ENCODE measurements around the gene BBLN.
"Not testable (repeated sequence)": the region's sequence is repeated elsewhere in the genome, so short reads cannot be mapped to it uniquely, and the experiment has no call there.

The BBLN gene

DNA sequence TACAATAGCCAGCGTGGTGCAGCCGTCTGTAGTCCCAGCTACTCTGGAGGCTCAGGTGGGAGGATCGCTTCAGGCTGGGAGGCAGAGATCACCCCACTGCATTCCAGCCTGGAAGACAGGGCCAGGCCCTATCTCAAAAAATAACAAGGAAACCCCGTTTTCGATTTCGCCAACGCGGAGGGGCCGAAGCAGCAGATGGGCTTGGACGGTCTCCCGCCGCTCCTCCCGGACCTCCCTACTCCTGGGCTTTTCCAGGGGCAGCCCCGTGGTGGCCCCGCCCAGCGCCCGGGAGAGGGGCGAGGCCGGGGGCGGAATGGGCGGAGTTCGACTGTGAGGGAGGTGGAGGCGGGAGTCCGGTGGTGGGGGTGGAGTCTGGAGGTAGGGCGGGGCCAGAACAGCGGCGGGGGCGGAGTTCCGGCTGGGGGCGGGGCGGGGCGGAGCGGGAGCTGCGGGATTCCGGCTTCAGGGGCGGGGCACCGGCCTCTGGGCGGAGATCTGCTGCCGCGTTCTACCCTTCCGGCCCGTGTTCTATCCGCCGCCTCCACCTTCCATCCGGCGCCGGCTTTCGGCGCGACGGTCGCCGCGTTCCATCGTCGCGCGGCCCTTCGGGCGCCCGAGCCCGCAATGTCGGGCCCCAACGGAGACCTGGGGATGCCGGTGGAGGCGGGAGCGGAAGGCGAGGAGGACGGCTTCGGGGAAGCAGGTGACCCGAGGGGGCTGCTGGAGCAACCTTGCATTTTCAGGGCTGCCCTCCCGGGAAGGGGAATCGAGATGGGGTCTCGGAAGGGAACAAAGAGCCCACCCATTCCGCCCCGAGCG is at the start of gene BBLN:
Gene BBLN, plus strand, starts transcription at position 482 of the 819 bp plus-strand sequence. Its CDS starts 143 bp downstream, at position 625.
- peak; percentile 81 for DNase-seq (ENCODE audit: extremely low read depth, low read depth)
- TF ChIP-seq, protein P1, sequence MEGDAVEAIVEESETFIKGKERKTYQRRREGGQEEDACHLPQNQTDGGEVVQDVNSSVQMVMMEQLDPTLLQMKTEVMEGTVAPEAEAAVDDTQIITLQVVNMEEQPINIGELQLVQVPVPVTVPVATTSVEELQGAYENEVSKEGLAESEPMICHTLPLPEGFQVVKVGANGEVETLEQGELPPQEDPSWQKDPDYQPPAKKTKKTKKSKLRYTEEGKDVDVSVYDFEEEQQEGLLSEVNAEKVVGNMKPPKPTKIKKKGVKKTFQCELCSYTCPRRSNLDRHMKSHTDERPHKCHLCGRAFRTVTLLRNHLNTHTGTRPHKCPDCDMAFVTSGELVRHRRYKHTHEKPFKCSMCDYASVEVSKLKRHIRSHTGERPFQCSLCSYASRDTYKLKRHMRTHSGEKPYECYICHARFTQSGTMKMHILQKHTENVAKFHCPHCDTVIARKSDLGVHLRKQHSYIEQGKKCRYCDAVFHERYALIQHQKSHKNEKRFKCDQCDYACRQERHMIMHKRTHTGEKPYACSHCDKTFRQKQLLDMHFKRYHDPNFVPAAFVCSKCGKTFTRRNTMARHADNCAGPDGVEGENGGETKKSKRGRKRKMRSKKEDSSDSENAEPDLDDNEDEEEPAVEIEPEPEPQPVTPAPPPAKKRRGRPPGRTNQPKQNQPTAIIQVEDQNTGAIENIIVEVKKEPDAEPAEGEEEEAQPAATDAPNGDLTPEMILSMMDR (IDR thresholded peaks at IDR 0.05; ENCODE audit: low read depth, low read length): no peak

- DNase-seq (ENCODE audit: extremely low read depth, low read depth): not testable (repeated sequence)
These were observed 48.3 kb upstream of the BBLN start for GRCh38 chr9:128111726-128112125.

GRCh38 chr9:128113526-128114325 is 46.3 kb upstream of the BBLN start:
- TF ChIP-seq, protein P1 (IDR thresholded peaks at IDR 0.05; ENCODE audit: low read depth, low read length): no peak
- no peak for DNase-seq (ENCODE audit: extremely low read depth, low read depth)

DNA sequence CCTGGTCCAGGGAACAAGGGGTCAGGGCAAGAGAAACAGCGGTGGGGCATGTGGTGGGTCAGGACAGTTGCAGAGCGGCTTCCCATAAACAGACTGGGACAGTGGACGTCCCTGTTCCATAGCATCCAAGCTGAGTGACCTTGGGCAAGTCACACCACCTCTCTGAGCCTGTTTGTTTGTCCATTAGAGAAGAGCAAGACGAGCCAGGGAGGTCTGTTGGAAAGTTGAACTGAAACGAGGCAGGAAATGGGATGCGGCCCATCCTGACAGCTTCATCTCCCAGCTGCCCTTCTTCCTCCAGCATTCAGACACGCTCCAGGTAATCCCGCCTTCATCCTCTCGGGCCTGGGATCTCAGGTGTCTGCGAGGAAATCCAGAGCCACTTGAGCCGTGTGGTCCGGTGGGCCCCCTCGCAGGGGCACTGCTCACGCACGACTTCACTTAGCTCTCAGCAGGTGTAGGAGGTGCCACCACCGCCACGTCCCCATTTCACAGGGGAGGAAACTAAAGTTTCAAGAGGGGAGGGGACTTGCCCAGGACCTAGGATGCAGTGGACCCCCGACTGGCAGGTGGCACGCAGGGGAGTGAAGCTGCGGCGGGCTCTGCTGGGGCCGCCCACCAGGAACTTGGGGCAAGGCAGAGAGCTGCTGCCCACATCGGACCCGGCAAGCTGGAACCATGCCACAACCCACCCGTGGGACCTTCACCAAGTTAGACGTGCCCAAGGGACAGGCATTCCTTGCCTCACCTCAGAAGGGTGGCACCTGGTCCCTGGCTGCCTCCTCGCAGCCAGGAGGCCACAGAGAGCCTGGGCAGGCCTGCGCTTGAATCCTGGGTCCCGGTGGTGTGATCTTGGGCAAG is 45.5 kb upstream of the BBLN start:
- TF ChIP-seq, protein P1 (IDR thresholded peaks at IDR 0.05; ENCODE audit: low read depth, low read length): no peak
- no peak for DNase-seq (ENCODE audit: extremely low read depth, low read depth)

GRCh38 chr9:128115187-128116103 is 44.6 kb upstream of the BBLN start:
- TF ChIP-seq, protein P1 (IDR thresholded peaks at IDR 0.05; ENCODE audit: low read depth, low read length): no peak
- no peak for DNase-seq (ENCODE audit: extremely low read depth, low read depth)

DNA sequence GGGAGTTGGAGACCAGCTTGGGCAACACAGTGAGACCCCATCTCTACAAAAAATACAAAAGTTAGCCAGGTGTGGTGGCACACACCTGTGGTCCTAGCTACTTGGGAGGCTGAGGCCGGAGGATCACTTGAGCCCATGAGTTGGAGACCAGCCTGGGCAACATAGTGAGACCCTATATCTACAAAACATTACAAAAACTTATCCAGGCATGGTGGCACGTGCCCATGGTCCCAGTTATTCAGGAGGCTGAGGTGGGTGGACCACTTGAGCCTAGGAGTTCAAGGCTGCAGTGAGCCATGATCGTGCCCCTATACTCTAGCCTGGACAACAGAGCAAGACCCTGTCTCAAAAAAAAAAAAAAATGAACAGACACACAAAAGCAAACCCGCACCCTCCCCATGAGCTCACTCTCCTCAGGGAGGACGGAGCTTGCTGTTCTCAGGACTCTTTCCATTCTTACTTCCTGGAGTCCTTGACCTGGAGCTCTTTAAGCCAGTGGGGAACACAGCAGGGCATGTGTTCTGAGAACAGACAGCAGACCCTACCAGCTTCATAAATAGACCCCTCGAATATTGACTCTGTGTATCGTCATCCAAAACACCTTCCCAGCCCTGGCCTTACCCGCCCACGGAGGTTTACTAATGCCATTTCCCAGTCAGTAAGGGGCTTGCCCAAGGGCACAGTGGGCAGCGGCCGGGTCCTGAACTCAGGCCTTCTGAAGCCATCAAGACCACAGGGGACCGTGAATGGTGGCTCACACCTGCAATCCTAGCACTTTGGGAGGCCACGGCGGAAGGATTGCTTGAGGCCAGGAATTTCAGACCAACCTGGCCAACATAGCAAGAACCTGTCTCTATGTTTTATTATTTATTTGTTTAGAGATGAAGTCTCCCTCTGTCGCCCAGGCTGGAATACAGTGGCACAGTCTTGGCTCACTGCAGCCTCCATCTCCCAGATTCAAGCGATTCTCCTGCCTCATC is 43.7 kb upstream of the BBLN start:
- TF ChIP-seq, protein P1 (IDR thresholded peaks at IDR 0.05; ENCODE audit: low read depth, low read length): no peak
- DNase-seq (ENCODE audit: extremely low read depth, low read depth): no peak

Measured in AG09319 (cell line).